ENCODE data around the gene MEOX1.

The MEOX1 gene

DNA sequence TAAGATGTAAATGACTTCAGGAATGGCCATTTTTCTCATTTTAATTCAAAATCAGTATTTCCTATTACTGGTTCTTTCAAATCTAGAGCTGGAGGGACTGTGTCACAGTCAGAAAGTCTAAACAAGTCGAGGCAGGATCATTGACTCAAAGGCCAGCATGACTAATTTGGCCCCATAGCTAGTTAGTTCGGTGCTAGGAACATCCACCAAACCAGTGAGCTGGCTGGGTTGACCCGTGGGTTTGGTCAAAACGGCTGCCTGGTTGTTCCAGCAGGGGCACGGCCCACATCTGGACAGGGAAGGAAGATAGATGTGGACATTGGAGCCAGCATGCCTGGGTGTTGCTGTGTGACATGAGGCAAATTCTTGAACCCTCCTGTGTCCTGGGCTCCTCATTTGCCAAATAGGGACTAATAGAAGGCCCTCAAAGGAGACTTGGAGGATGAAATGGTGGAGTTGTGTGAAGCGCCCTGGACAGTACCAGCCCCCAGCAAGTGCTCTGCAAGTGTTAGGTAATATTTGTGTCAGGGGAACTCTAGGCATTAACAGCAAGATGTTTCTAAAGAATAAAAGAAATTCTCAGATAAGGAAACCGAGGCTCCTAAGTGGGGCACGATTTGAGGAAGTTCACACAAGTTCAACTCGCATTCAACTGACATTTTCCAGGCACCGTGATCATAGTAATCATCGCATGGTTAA, 46.2 kb downstream of the MEOX1 start:
- Histone ChIP-seq H3K36me3 (no peaks in the 10 kb centered on the region), H3K27me3 (ENCODE audit: insufficient read depth, low read depth, severe bottlenecking) (no peaks in the 10 kb centered on the region), H3K9me3 (ENCODE audit: severe bottlenecking) (peaks cover 12% of the 10 kb centered on the region), H3K4me3 (ENCODE audit: low read depth, low read length) (no peak overlapping the region), H3K27ac (no peak overlapping the region)
- no peak for TF ChIP-seq CTCF (IDR thresholded peaks at IDR 0.05; ENCODE audit: low read depth, low read length)
- DNase-seq = no peak

DNA sequence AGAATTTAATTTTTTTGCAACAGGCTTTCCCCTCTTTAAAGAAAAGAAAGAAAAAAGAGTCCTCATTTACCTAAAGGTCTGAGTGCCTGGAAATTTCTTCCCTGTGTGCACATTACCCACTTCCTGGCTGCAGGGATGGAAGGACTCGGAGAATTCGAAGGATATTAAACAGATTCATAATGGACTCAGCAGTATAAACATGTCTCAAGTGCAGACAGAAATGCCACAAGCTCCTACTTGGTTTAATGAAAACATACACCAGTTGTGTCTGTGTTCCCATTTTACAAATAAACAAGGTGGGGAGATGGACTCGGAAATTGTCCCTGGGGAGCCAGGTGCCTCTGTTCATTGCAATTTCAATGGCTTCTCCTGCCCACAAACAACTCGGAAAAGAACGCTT, 47.2 kb downstream of the MEOX1 start:
- no peaks in the 10 kb centered on the region for H3K27me3 ChIP-seq (ENCODE audit: insufficient read depth, low read depth, severe bottlenecking)
- peaks cover 12% of the 10 kb centered on the region for H3K9me3 ChIP-seq (ENCODE audit: severe bottlenecking)
- H3K36me3 ChIP-seq = no peaks in the 10 kb centered on the region
- peak overlapping the region; percentile 69 for H3K27ac ChIP-seq
- TF ChIP-seq CTCF (IDR thresholded peaks at IDR 0.05; ENCODE audit: low read depth, low read length) = no peak
- DNase-seq = no peak
- H3K4me3 ChIP-seq (ENCODE audit: low read depth, low read length) = no peak overlapping the region

DNA sequence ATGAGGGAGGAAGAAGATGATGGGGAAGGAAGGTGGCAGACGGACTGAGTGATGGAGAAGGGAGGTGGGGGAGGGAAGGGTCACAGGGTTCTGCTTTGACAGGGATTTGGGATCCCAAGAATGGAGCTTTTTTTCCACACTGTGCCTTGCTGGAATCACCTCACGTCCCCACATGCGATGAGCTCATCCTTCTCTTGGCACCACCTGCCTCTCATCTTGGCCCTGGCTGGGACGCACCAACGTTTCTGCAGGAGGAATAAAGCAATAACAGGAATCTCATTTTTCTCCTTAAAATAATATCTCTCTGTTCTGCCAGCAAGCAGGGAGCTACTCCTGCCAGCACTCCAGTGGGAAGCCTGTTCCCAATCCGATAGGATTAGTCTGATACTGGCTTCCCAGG, 47.8 kb downstream of the MEOX1 start:
- H3K9me3 ChIP-seq (ENCODE audit: severe bottlenecking) = peaks cover 12% of the 10 kb centered on the region
- no peak overlapping the region for H3K4me3 ChIP-seq (ENCODE audit: low read depth, low read length)
- no peak for DNase-seq
- H3K27me3 ChIP-seq (ENCODE audit: insufficient read depth, low read depth, severe bottlenecking) = no peaks in the 10 kb centered on the region
- H3K36me3 ChIP-seq = no peaks in the 10 kb centered on the region
- peak overlapping the region; percentile 69 for H3K27ac ChIP-seq
- no peak for TF ChIP-seq CTCF (IDR thresholded peaks at IDR 0.05; ENCODE audit: low read depth, low read length)

- Histone ChIP-seq H3K36me3 (no peaks in the 10 kb centered on the region), H3K27me3 (ENCODE audit: insufficient read depth, low read depth, severe bottlenecking) (no peaks in the 10 kb centered on the region), H3K4me3 (ENCODE audit: low read depth, low read length) (no peak overlapping the region), H3K9me3 (ENCODE audit: severe bottlenecking) (peaks cover 12% of the 10 kb centered on the region), H3K27ac (no peak overlapping the region)
- DNase-seq = no peak
- TF ChIP-seq CTCF (IDR thresholded peaks at IDR 0.05; ENCODE audit: low read depth, low read length) = no peak
Measured at GRCh38 chr17:43612515-43612914, 49.2 kb downstream of the MEOX1 start.

GRCh38 chr17:43611230-43611969, 50.3 kb downstream of the MEOX1 start:
- H3K36me3 ChIP-seq = no peaks in the 10 kb centered on the region
- H3K27me3 ChIP-seq (ENCODE audit: insufficient read depth, low read depth, severe bottlenecking) = no peaks in the 10 kb centered on the region
- no peak overlapping the region for H3K27ac ChIP-seq
- H3K9me3 ChIP-seq (ENCODE audit: severe bottlenecking) = peaks cover 12% of the 10 kb centered on the region
- no peak overlapping the region for H3K4me3 ChIP-seq (ENCODE audit: low read depth, low read length)
- DNase-seq = no peak
- no peak for TF ChIP-seq CTCF (IDR thresholded peaks at IDR 0.05; ENCODE audit: low read depth, low read length)
